ENCODE data around the gene HS3ST3A1.
A peak's percentile ranks its signal among the peaks of the same experiment; 100 is the strongest.

Gene HS3ST3A1

GRCh38 chr17:13598353-13599167 is 3.2 kb downstream of the HS3ST3A1 start:
- DNase-seq (ENCODE audit: low read depth): no peak

GRCh38 chr17:13597723-13598347 is 3.9 kb downstream of the HS3ST3A1 start:
- DNase-seq (ENCODE audit: low read depth): no peak

DNA sequence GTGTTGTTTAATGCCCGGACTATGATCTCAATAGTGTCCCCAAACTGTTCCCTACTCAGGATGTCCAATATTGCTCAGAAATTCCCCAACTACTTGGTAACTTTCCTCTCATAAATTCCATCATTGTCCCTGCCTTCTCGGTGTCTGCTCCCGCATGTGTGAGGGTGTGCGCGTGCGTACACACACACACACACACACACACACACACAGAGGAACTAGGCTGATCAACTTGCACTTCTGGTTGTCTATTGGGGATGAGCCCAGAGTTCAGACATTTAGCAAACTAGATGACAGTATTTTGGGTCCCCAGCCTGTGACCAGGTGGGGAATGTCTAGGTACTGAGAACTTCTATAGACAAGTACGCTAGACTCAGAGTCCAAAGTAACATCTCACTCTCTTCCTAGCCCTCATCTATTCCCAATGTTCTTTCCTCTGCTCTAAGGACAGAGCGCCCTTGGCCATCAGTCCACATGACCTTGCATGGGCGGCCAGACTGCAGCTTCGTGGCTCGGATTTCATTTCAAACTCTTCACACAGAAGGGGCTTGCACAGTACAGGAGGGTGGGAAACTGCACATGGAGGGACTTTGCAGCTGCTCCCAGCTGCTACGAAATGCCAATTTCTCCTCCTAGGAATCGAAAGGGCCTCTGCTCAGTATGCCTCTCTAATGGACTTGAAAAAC is 5.3 kb downstream of the HS3ST3A1 start:
- no peak for DNase-seq (ENCODE audit: low read depth)

GRCh38 chr17:13595599-13595899 is 6.2 kb downstream of the HS3ST3A1 start:
- no peak for DNase-seq (ENCODE audit: low read depth)

DNA sequence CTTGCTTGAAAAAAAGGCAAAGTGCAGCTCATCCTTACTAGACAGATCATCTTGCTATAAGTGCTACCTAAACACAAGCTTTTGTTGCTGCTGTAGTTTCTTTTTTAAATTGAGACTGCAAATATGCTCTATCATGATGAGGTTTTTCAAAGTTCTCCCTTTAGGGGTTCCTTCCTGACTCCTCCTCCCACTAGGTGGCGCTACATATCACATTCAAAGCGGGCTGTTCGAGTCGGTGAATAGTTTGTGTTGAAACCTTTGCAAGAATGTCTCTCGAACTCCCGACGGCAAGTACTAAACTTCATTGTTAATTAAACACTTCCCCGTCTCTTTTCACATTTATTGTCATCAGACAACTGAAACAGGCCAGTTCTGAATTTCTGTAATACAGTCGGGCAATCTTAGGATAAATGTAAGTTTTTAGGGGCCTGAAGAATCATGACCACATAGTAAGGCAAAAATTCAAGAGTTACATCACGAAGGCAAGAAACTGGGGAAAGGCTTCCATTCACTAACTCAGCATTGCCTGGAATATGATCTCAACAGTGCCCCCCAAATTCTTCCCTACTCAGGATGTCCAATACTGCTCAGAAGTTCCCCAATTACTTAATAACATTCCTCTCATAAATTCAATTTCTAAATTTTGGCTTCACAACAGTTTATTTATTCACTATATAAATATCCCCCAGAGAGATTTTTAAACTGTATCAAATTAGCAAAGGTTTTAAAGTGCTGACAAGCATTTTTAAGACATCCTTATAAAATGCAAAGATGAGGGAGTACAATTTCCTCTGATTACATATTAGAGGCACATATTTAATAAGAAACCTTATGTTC is 6.7 kb downstream of the HS3ST3A1 start:
- DNase-seq (ENCODE audit: low read depth): peak; percentile 81

- DNase-seq (ENCODE audit: low read depth): no peak
Measured at GRCh38 chr17:13594310-13594709, 7.4 kb downstream of the HS3ST3A1 start.

GRCh38 chr17:13593757-13594156 is 8.0 kb downstream of the HS3ST3A1 start:
- no peak for DNase-seq (ENCODE audit: low read depth)

DNA sequence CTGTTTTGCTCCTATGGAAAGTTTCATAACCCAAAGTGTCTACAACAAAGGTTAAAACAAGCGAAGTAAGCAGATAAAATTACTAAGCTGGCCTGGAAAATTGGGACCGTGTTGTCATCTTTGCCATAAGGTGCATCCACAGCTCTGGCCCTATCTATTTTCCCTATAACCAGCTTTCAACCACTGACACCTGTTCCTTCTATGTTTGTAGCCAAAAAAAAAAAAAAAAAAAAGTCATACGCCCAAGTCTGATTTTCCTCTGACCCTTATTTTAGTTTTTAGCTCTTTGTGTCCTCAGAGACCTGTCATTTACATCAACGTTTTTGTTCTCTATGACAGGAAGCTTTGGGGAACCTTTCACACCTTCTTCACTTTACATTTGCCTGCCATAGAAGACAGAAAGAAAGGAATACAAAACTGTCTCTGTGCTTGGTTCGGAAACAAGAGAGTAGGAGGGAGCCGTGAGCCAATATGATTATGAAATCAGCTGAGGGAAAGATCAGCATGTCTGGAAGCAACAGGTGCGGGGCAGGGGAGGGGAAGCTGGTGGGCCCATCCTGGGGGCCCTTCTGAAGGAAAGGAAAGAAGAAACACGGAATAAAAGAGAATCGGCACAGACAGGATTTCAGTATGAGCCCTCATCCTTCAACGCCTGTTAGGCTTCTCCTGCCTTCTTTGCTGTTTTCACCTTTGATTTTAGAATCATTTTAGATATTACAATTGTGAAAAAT is 8.5 kb downstream of the HS3ST3A1 start:
- no peak for DNase-seq (ENCODE audit: low read depth)

DNA sequence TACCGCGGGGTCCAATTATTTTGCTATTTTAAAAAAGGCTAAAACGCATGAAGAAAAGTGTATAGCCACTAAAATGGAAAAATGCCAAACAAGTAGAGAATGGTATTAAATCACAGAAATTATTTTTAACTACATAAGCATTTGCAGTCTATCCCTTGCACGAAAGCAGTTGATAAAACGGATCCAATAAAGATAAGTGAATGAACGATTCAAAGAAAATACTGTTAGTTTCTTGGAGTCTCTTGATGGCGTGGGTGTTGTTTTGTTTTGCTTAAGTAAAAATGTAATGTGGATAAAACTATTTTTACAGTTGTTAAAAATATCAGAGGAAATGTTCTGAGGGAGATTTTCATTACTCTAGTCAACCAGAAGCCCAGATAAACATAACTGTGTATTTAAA is 9.3 kb downstream of the HS3ST3A1 start:
- DNase-seq (ENCODE audit: low read depth): no peak

GRCh38 chr17:13590441-13590840 is 11.3 kb downstream of the HS3ST3A1 start:
- no peak for DNase-seq (ENCODE audit: low read depth)

DNA sequence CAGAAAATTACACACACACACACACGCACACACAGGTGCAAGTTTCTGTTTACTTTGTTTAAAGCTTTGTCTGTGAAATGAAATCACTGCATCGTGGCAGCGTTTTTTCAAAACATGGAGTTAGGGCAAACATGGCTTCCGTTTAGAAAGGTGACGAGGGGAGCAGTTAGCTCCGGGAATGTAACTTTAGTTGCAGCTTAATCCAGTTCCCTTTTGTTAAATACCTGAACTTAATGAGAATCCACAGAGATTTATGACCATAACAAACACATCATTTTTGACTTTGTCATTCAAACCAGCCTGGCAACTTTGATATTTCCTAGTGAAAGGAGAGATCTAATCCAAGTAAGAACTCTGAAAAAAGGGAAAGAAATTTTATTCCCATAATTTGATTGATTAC is 12.1 kb downstream of the HS3ST3A1 start:
- DNase-seq (ENCODE audit: low read depth): no peak

- no peak for DNase-seq (ENCODE audit: low read depth)
Measured at GRCh38 chr17:13587487-13588338, 14.0 kb downstream of the HS3ST3A1 start.

DNA sequence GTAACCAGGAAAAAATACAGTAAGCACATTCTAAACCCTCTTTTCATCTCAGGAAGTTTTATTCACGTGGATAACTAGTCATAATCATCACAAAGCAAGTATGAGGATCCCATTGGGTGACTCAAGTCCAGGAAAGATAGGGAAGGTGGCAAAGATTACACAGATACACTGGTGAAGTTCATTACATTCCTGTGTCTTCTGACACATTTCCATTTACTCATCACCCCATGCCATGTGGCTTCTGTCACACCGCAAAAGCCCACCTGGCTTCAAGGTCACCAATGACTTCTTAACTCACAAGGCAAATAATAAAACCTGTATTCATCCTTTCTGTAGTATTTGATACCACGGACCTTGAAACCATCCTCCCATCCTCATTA is 17.0 kb downstream of the HS3ST3A1 start:
- no peak for DNase-seq (ENCODE audit: low read depth)

- no peak for DNase-seq (ENCODE audit: low read depth)
Measured at GRCh38 chr17:13583996-13584700, 17.6 kb downstream of the HS3ST3A1 start.

DNA sequence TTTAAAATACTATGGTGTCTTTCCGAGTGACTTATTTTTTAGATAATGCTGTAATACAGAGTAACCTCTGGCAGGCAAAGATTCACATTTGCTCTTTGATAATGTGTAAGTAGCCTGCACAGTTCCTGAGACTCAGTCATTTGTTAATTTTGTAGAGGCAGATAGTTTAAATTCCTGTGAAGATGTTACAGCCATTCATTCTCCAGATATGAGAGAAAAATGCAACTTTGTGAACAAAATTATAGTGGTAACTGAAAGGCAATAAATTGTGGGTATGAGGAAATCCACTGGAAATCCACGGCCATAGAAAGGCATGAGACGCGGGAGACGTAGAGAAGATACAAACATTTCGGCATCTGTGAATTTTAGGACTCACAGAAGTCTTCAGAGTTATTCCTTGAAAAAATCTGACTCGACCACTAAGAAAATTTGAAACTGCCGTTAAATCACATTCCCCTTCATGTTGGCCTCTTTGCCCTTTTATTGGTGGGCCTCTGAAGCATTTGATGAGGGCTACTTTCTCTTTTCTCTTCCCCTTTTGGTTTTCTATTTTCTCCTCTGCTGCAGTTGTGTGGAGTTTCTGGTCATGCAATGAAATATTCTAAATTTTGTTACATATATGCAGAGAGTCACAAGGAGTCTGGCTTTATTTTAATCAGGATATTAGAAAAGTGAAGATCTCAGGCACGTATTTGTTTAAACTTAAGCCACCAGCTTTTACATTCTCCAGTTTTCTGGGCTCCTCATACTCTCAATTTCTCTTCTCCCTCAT is 18.8 kb downstream of the HS3ST3A1 start:
- no peak for DNase-seq (ENCODE audit: low read depth)

- DNase-seq (ENCODE audit: low read depth): no peak
Measured at GRCh38 chr17:13581925-13582324, 19.8 kb downstream of the HS3ST3A1 start.

DNA sequence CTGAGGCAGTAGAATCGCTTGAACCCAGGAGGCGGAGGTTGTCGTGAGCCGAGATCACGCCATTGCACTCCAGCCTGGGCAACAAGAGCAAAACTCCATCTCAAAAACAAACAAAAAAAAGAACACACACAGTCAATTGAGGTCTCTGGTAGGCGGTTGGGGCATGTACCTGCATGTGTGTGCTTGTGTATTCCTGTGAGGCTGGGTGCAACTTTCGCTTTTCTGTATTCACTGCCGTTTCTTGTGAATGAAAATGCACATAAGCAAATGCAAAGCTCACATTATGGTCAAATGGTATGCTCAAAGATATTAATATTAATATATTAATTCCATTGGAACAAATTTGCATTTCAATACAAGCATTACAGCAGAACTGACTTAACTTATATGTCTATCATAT is 20.9 kb downstream of the HS3ST3A1 start:
- no peak for DNase-seq (ENCODE audit: low read depth)

DNA sequence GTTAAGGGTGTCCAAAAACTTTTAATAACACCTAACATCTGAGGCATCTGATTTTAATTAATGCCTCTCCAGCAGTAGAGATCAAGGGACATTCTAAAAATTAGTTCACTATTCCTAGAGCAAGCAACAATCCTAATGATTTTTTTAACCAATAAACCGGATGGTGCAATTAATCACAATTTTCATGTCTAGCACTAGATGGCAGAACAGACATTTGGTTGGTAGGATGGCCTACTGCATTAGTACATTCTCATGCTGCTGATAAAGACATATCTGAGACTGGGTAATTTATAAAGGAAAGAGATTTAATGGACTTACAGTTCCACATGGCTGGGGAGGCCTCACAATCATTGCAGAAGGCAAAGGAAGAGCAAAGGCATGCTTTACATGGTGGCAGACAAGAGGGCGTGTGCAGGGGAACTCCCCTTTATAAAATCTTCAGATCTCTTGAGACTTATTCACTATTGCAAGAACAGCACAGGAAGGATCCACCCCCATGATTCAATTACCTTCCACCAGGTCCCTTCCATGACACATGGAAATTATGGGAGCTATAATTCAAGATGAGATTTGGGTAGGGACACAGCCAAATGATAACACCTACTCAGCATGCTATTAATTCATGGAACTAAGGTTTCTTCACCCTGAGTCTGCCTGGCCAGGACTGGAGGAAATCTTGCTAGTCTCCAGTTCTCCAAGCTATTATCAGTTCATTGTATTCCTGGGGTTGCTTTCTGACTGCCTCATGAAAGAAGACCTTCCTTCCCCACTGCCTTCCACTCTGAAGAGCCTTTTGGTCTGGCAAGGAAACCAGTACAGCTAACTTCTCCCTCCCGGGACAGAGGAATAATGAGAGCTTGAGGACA is 24.8 kb downstream of the HS3ST3A1 start:
- DNase-seq (ENCODE audit: low read depth): no peak
